Frontal cortex (tissue), 4 donors: ENCODE data around the gene FGF4. TPM values are rescaled to one million over a fixed set of nuclear protein-coding genes. Genes with fewer than 3 reads are reported as not detected.
"Not testable (repeated sequence)": the region's sequence is repeated elsewhere in the genome, so short reads cannot be mapped to it uniquely, and the experiment has no call there.

ENCODE experiments used
- DNase-seq, 2 donors: peaks; one replicate each; pipeline ENCODE4 v3.0.0; 2012; ENCODE audit warnings: low spot score in 2 of 2
- FAIRE-seq: peaks from 2 replicates; lab custom pipeline; 2012; peaks lifted over from hg19 to GRCh38; lab: Jason Lieb, UNC
- total RNA-seq: library from RNA; depleted of rRNA; stranded (reverse); fragments of >200 nt; gene quantifications from one replicate; pipeline ENCODE4 v1.2.3, GENCODE V29; 2014
- donor health status: control.
- donor health status: control.
- donor health status: control.

Gene FGF4
- total RNA-seq, 1 donor from 2014 or later = not detected

GRCh38 chr11:69774354-69775162, 583 bp downstream of the FGF4 start:
- DNase-seq (no peak), FAIRE-seq (no peak)

GRCh38 chr11:69773626-69774353, 1.4 kb downstream of the FGF4 start:
- DNase-seq = no peak
- FAIRE-seq = no peak

GRCh38 chr11:69771466-69771865, 3.7 kb downstream of the FGF4 start:
- no peak for FAIRE-seq

GRCh38 chr11:69770540-69770939, 4.6 kb downstream of the FGF4 start:
- no peak for DNase-seq

More at GRCh38 chr11:69771466-69771865, 3.7 kb downstream of the FGF4 start:
- DNase-seq = no peak

GRCh38 chr11:69765498-69765995, 9.6 kb downstream of the FGF4 start:
- no peak for FAIRE-seq
- no peak for DNase-seq

More at GRCh38 chr11:69770540-69770939, 4.6 kb downstream of the FGF4 start:
- no peak for FAIRE-seq

- not testable (repeated sequence) for DNase-seq, FAIRE-seq
Measured at GRCh38 chr11:69764918-69765317, 10.2 kb downstream of the FGF4 start.

GRCh38 chr11:69760319-69760718, 14.8 kb downstream of the FGF4 start:
- no peak for FAIRE-seq
- no peak for DNase-seq

GRCh38 chr11:69752890-69753289, 22.3 kb downstream of the FGF4 start:
- no peak for FAIRE-seq

GRCh38 chr11:69750875-69751597, 24.1 kb downstream of the FGF4 start:
- FAIRE-seq (no peak), DNase-seq (no peak)

More at GRCh38 chr11:69752890-69753289, 22.3 kb downstream of the FGF4 start:
- DNase-seq = no peak

GRCh38 chr11:69750108-69750850, 24.9 kb downstream of the FGF4 start:
- FAIRE-seq (no peak), DNase-seq (no peak)

- FAIRE-seq (no peak), DNase-seq (no peak)
Measured at GRCh38 chr11:69748637-69749036, 26.5 kb downstream of the FGF4 start.

- FAIRE-seq (no peak), DNase-seq (no peak)
Measured at GRCh38 chr11:69746752-69747742, 28.1 kb downstream of the FGF4 start.

- FAIRE-seq (no peak), DNase-seq (no peak)
Measured at GRCh38 chr11:69746140-69746539, 29.0 kb downstream of the FGF4 start.

GRCh38 chr11:69745201-69745600, 29.9 kb downstream of the FGF4 start:
- DNase-seq (no peak), FAIRE-seq (no peak)

GRCh38 chr11:69744435-69744834, 30.7 kb downstream of the FGF4 start:
- FAIRE-seq = no peak
- no peak for DNase-seq

- FAIRE-seq (no peak), DNase-seq (no peak)
Measured at GRCh38 chr11:69734841-69735240, 40.3 kb downstream of the FGF4 start.

GRCh38 chr11:69734367-69734766, 40.8 kb downstream of the FGF4 start:
- DNase-seq = no peak
- FAIRE-seq = no peak

GRCh38 chr11:69732910-69733309, 42.2 kb downstream of the FGF4 start:
- FAIRE-seq (no peak), DNase-seq (no peak)
